Activated T-helper 1 cell treated with anti-CD3 and anti-CD28 coated beads, Interleukin-12 subunit alpha, Interleukin-12 subunit beta, Interleukin-2, Interleukin-4 antibody, amounts not matched to agents 30 ng/mL and 10 ng/mL and 1 ng/mL, durations not matched to agents 14 hours and 24 hours and 36 hours (primary cell): ENCODE data around the gene PDE9A. TPM values are rescaled to one million over a fixed set of nuclear protein-coding genes. Genes with fewer than 3 reads are reported as not detected.

ENCODE experiments used
- DNase-seq: peaks from one replicate; pipeline ENCODE4 v3.0.0; 2021; ENCODE audit warnings: low spot score
- H3K27ac Mint-ChIP-seq: one replicate; pipeline ENCODE4 v1.8.0; 2021; ENCODE audit warnings: mild to moderate bottlenecking, mixed read lengths
- H3K27me3 Mint-ChIP-seq: one replicate; pipeline ENCODE4 v1.8.0; 2022; ENCODE audit warnings: mild to moderate bottlenecking, moderate library complexity, mixed read lengths; ENCODE audit not compliant: insufficient read depth
- H3K36me3 Mint-ChIP-seq: one replicate; pipeline ENCODE4 v1.8.0; 2021; ENCODE audit warnings: low read depth, mixed read lengths
- H3K4me1 Mint-ChIP-seq: one replicate; pipeline ENCODE4 v1.8.0; 2021; ENCODE audit warnings: low read depth, mixed read lengths
- H3K4me3 Mint-ChIP-seq: one replicate; pipeline ENCODE4 v1.8.0; 2021; ENCODE audit warnings: mild to moderate bottlenecking, moderate library complexity, mixed read lengths
- H3K9me3 Mint-ChIP-seq: one replicate; pipeline ENCODE4 v1.8.0; 2021; ENCODE audit warnings: mixed read lengths
- intact Hi-C: fragments of 100-400 bp; cut with micrococcal nuclease; formaldehyde crosslinking; loops from one replicate; pipeline ENCODE4 v1.15.1; 2024
- total RNA-seq: library from RNA; stranded (reverse); gene quantifications from 2 replicates; pipeline ENCODE4 v1.2.3, GENCODE V29; 2022

The PDE9A gene
- total RNA-seq, 1 donor from 2014 or later = 9.6 TPM

DNA sequence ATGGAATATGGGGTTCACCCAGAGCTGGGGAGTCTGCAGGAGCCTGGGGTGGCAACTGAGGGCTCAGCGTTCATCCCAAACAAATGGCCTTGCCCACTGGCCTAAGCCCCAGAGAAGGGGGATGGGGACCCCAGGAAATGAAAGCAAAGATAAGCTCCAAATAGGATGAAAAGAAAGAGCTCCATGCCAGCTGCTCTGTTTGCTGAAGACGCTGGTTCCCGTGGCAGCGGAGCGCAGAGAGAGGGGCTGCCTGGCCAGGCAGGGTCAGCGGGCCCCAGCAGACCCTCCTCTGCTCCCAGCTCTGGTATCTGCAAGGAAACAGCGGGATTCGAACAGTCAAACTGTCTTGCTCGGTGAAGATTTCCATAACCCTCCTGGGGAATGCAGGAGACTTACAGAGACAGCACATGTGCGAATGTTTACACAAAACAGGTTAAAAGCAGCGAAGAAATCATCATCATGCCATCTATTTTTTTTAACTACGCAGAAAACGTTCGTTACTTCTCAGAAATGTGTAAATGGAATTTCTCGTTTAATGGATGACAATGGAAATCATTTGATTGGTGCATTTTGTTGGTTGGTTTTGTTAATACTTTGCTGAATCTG lies 94.4 kb downstream of the PDE9A start:
- Mint-ChIP-seq H3K27ac (no peak overlapping the region), H3K27me3 (no peaks in the 10 kb centered on the region), H3K4me1 (peaks cover 23% of the 10 kb centered on the region), H3K4me3 (no peak overlapping the region), H3K9me3 (no peaks in the 10 kb centered on the region), H3K36me3 (no peaks in the 10 kb centered on the region)
- intact Hi-C loops = loop anchor here (1.0 to 5.0 kb wide), 2 partner anchors 10 to 69 kb away; no protein-coding TSS in a partner anchor
- DNase-seq = no peak

DNA sequence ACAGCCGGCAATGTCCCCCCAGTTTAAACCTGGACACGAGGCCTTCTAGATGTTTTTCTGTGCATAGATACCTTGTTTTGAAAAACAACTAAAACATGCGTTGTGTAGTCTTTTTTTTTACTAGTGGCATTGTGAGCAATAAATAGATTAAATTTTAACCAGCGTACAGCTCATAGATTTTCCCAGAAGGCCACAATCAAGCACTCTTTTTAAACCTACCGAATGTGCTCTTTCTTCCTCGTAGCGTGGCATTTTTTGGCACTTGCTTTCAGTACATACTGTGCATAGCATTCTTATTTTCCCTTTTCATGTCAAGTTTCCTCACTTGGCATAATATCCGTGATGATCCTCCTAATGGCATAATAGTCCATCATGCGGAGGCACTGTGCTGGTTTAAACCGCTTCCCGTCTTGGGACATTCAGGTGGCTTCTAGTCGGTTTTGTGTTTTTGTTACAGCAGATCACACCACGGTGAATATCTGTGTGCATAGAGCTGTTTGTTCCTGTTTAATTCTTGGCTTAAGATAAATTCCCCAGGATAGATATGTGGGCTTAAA lies 95.3 kb downstream of the PDE9A start:
- DNase-seq = no peak
- no peaks in the 10 kb centered on the region for H3K9me3 Mint-ChIP-seq
- no peaks in the 10 kb centered on the region for H3K27me3 Mint-ChIP-seq
- H3K36me3 Mint-ChIP-seq = no peaks in the 10 kb centered on the region
- H3K4me1 Mint-ChIP-seq = peaks cover 23% of the 10 kb centered on the region
- no peak overlapping the region for H3K4me3 Mint-ChIP-seq
- intact Hi-C loops = loop anchor here (5.0 kb wide), 1 partner anchor 69 kb away; no protein-coding TSS in a partner anchor
- H3K27ac Mint-ChIP-seq = no peak overlapping the region

DNA sequence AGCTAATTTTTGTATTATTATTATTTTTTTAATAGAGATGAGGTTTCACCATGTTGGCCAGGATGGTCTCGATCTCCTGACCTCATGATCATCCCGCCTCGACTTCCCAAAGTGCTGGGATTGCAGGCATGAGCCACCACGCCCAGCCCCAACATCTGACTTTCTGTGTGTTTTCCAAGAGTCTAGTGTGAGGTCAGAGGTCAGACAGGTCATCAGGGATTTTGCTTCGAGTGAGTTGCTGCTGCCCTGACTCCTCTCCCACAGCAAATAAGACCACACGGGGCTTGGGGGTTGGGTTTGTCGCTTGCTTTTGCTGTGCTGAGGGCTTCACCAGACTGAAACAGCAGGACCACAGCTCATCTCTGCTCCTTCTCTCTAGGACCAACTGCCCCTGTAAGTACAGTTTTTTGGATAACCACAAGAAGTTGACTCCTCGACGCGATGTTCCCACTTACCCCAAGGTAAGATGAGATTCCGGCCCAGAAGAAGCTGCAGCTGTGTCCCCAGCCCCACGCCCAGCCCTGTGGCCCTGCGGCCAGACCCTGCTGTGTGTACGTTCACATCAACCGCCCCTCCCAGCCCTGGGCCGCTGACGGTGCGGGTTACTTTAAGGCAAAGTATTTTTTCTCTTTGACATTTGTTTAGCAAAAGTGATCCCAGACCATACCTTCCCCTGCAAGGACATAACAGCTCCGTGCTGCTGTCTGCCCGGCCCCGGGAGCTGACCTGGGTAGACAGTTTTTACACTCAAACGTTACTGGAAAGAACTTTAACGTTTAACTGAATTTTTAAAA lies 97.5 kb downstream of the PDE9A start:
- no peak overlapping the region for H3K4me3 Mint-ChIP-seq
- DNase-seq = no peak
- H3K4me1 Mint-ChIP-seq = peaks cover 22% of the 10 kb centered on the region
- intact Hi-C loops = no loop called here
- no peak overlapping the region for H3K27ac Mint-ChIP-seq
- no peaks in the 10 kb centered on the region for H3K9me3 Mint-ChIP-seq
- no peaks in the 10 kb centered on the region for H3K36me3 Mint-ChIP-seq
- H3K27me3 Mint-ChIP-seq = no peaks in the 10 kb centered on the region

DNA sequence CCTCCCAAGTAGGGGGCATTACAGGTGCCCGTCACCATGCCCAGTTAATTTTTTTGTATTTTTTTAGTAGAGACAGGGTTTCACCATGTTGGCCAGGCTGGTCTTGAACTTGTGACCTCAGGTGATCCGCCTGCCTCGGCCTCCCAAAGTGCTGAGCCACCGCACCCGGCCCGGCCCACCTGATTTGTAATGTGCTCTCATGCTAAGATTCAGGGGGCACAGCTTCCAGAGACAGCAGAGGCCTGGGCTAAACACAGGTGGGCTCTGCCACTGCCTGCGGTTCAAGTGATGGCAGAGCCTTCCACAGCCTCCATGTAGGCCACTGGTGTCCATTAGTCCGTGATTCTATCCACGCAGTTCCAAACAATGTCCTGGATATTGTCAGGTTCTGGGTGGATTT lies 98.4 kb downstream of the PDE9A start:
- DNase-seq = no peak
- H3K9me3 Mint-ChIP-seq = no peaks in the 10 kb centered on the region
- intact Hi-C loops = no loop called here
- no peak overlapping the region for H3K27ac Mint-ChIP-seq
- peaks cover 13% of the 10 kb centered on the region for H3K4me1 Mint-ChIP-seq
- no peaks in the 10 kb centered on the region for H3K27me3 Mint-ChIP-seq
- no peaks in the 10 kb centered on the region for H3K36me3 Mint-ChIP-seq
- H3K4me3 Mint-ChIP-seq = no peak overlapping the region

DNA sequence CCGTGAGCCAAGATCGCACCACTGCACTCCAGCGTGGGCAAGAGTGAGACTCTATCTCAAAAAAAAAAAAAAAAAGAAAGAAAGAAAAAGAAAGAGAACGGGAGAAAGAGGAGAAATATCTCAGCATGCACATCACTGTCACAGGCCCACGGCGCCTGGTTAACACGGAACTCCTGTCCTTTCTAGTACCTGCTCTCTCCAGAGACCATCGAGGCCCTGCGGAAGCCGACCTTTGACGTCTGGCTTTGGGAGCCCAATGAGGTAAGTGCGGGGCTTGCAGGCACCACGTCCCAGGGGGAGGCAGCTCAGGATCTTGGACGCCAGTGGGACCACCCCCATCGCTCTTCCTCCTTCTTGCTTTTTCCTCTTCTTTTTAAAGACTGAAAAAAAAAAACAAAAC lies 100.4 kb downstream of the PDE9A start:
- Mint-ChIP-seq H3K4me3 (no peak overlapping the region), H3K27ac (no peak overlapping the region), H3K9me3 (no peaks in the 10 kb centered on the region), H3K27me3 (no peaks in the 10 kb centered on the region), H3K4me1 (no peaks in the 10 kb centered on the region), H3K36me3 (no peaks in the 10 kb centered on the region)
- intact Hi-C loops = no loop called here
- no peak for DNase-seq

DNA sequence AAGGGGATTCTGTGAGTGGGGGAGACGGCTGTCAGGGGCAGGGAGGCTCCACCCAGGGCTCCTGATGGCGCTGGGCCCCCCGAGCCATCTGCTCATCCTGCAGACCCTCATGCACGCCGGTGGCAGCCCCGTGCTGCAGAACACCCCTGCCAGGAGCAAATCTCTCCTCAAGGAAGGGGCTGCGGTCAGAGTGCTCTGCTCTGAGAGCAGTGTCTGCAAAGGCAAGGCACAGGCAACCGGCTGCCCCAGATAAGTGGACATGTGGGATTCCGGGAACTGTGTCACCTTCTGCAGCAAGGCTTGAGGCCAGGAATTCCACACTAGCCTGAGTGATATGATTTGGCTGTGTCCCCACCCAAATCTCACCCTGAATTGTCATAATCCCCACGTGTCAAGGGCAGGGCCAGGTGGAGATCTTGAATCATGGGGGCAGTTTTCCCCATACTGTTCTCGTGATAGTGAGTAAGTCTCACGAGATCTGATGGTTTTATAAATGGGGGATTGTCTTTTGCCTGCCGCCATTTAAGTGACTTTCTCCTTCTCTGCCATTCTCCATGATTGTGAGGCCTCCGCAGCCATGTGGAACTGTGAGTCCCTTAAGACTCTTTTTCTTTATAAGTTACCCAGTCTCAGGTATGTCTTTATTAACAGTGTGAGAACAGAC lies 101.0 kb downstream of the PDE9A start:
- intact Hi-C loops = no loop called here
- Mint-ChIP-seq H3K9me3 (no peaks in the 10 kb centered on the region), H3K27me3 (no peaks in the 10 kb centered on the region), H3K4me3 (no peak overlapping the region), H3K36me3 (no peaks in the 10 kb centered on the region), H3K27ac (no peak overlapping the region), H3K4me1 (peaks cover 4% of the 10 kb centered on the region)
- DNase-seq = no peak

DNA sequence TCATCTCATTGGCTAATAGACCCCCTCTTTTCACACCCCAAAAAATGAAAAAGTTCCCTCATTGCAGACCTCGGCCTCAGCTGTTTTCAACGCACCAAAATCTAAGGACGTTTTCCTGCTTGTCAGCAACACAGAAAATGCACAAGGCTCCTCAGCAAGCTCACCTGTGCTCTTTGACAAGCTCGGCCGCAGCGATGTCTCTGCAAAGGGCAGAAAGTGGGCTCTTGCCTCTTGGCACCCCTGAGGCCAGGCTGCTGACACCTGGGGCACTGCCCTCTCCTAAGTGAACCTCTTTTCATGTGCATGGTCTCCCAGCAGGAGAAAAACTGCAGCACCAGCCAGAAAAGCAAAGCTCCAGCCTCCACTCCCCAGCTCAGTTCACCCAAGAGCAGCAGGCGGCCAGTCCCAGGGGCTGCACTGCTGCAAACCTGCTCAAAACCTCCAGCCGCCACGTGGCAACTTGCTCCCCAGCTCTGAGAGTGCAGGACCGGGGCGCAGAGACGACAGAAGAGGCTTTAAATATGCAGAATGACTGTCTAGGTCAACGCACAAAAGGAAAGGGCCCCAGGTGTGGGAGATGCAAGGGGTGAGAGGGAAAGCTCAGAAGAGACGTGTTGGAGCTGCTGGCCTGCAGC lies 101.7 kb downstream of the PDE9A start:
- intact Hi-C loops = no loop called here
- no peaks in the 10 kb centered on the region for H3K27me3 Mint-ChIP-seq
- DNase-seq = no peak
- H3K9me3 Mint-ChIP-seq = no peaks in the 10 kb centered on the region
- H3K36me3 Mint-ChIP-seq = no peaks in the 10 kb centered on the region
- H3K27ac Mint-ChIP-seq = no peak overlapping the region
- peaks cover 8% of the 10 kb centered on the region for H3K4me1 Mint-ChIP-seq
- H3K4me3 Mint-ChIP-seq = no peak overlapping the region

DNA sequence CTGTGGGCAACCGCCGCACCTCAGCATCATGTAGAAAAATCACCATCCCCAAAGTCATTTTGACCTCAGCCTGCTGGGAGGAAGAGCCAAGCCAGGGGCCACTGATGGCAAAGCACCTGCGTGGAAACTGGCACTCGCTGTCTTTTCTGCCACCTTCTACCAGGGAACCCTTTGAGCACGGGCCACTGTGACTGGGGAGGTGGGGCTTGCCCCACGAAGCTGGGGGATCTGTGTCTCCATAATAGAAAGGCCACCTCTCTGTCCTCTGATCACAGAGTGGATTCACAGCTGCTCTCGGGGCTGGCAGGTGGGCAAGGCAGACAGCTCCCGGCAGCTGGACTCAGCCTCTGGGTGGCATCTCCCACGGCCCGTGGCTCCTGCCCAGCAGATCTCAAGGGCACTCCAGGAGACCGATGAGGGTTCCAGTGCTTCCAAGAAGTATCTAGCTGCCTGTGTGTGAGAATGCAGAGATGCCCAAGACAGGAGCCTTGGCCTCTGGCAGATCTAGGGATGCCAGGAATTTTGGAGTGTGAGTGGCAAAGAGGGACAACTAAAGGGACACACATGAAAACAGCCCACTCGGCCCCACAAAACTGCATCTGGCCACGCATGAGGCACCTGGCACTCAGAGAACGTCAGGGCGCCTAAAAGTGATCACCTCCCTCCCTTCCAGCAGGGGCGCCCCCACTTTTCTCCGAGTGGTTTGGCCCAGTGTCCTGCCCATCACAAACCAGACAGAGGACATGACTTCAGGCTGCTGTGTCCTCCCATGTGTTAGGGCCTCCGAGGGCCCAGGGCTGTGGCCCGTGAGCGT lies 102.6 kb downstream of the PDE9A start:
- Mint-ChIP-seq H3K9me3 (no peaks in the 10 kb centered on the region), H3K36me3 (no peaks in the 10 kb centered on the region), H3K4me1 (peaks cover 8% of the 10 kb centered on the region), H3K4me3 (no peak overlapping the region), H3K27ac (no peak overlapping the region), H3K27me3 (no peaks in the 10 kb centered on the region)
- intact Hi-C loops = no loop called here
- DNase-seq = no peak

DNA sequence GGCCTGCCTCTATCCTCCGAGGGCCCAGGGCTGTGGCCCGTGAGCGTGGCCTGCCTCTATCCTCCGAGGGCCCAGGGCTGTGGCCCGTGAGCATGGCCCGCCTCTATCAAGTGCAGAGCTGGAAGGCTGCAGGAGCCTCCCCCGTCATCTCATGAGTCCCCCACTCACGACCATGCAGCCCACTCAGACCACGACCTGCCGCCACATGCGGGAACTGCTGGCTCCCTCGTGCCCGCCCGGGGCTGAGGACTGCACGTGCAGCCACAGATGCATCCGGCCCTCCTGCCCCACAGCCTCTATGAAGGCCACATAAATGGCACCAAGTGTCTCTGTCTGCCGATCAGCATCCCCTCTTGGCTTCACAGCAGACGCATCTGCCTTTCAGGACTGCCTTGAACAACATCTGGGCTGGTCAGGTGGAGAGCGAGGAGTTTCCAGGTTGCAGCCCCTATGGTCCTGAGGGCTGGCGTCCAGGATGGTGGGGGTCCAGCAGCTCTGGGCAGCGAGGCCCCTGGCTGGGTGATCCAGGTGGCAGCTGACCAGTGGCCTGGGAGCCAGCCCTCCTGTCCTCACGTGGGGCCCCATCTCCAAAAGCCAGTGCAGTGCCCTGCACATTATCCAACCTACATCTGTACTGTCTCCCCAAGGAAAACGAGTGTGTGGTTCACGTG lies 103.3 kb downstream of the PDE9A start:
- H3K36me3 Mint-ChIP-seq = no peaks in the 10 kb centered on the region
- no peak overlapping the region for H3K27ac Mint-ChIP-seq
- intact Hi-C loops = no loop called here
- peaks cover 8% of the 10 kb centered on the region for H3K4me1 Mint-ChIP-seq
- no peak overlapping the region for H3K4me3 Mint-ChIP-seq
- no peaks in the 10 kb centered on the region for H3K27me3 Mint-ChIP-seq
- H3K9me3 Mint-ChIP-seq = no peaks in the 10 kb centered on the region
- no peak for DNase-seq

DNA sequence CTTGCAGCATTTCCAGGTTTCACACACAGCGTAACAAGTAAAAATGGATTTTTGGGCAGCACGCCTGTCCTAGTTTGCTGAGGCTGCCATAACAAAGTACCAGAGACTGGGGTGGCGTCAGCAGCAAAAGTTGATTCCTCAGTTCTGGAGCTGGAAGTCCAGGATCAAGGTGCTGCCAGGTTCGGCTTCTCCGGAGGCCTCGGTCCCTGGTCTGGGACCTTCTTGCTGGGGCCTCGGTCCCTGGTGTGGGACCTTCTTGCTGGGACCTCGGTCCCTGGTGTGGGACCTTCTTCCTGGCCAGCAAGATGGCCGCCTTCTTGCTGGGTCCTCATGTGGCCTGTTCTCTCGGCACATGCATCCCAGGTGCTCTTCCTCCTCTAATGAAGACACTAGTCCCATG lies 104.0 kb downstream of the PDE9A start:
- Mint-ChIP-seq H3K27ac (no peak overlapping the region), H3K36me3 (no peaks in the 10 kb centered on the region), H3K27me3 (no peaks in the 10 kb centered on the region), H3K4me1 (peaks cover 8% of the 10 kb centered on the region), H3K9me3 (no peaks in the 10 kb centered on the region), H3K4me3 (no peak overlapping the region)
- intact Hi-C loops = no loop called here
- DNase-seq = no peak

DNA sequence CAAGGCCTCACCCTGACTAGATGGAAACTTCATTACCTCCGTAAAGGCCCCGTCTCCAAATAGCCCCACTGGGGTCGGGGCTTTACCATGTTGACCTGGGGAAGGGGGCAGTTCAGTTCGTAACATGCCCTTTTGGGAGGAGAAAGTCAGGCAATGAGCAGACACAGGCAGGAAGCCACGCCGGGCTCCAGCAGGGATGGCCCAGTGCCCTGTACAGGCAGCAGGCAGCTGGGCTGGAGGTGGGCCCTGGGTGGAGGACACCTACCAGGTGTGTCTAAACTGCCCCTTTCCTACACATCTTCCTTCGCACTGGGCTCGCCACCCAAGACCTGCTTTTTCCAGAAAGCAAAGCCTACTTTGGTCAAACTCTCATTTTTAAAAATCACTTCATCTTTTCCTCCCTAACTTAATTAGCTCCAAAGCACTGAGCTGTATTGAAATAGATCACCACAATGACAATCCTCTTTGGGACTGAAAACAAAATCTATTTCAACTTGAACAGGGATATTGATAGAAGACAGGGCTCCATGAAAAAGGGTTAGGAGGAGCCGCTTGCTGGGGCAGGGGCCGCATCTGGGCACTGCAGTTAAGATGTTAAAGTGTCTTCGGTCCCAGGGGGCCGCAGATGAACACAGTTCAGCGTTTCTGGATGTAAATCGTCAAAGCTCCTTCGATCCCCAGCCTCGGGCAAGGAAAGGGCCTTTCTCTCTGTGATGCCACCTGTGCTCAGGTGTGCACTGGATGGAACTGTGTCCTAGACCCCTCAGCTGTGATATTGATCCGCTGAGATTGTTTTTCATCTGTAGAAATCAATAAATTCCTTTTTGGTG lies 104.6 kb downstream of the PDE9A start:
- no peak overlapping the region for H3K4me3 Mint-ChIP-seq
- no peak for DNase-seq
- no peaks in the 10 kb centered on the region for H3K27me3 Mint-ChIP-seq
- no peaks in the 10 kb centered on the region for H3K9me3 Mint-ChIP-seq
- intact Hi-C loops = no loop called here
- H3K36me3 Mint-ChIP-seq = no peaks in the 10 kb centered on the region
- no peak overlapping the region for H3K27ac Mint-ChIP-seq
- peaks cover 8% of the 10 kb centered on the region for H3K4me1 Mint-ChIP-seq
